WTC11 (cell line): Measurements from ENCODE around the gene MPC1.

Source experiments
- ATF1 ChIP-seq: sonication (generic); formaldehyde crosslinking; IDR thresholded peaks from 2 replicates; pipeline ENCODE4 v1.8.1; 2023; ENCODE audit warnings: mild to moderate bottlenecking, moderate library complexity, missing genetic modification reagents
- CREM ChIP-seq: sonication (generic); formaldehyde crosslinking; IDR thresholded peaks from 2 replicates; pipeline ENCODE4 v1.8.1; 2022; ENCODE audit warnings: mild to moderate bottlenecking, missing genetic modification reagents, moderate library complexity
- GABPB1 ChIP-seq: sonication (generic); formaldehyde crosslinking; IDR thresholded peaks from 2 replicates; pipeline ENCODE4 v1.8.1; 2023; ENCODE audit warnings: mild to moderate bottlenecking, missing genetic modification reagents
- GTF2I ChIP-seq: fragments of 250-450 bp; sonication (Bioruptor Pico); conservative IDR thresholded peaks from 2 replicates; pipeline ENCODE4 v1.4.0; 2021; ENCODE audit warnings: mild to moderate bottlenecking
- JAZF1 ChIP-seq: fragments of 250-450 bp; sonication (Bioruptor Pico); IDR thresholded peaks from 2 replicates; pipeline ENCODE4 v1.9.0; 2021; ENCODE audit warnings: moderate library complexity, mild to moderate bottlenecking, inconsistent platforms
- ZNF532 ChIP-seq: fragments of 250-450 bp; sonication (Bioruptor Pico); IDR thresholded peaks from 2 replicates; pipeline ENCODE4 v1.9.0; 2021; ENCODE audit warnings: mild to moderate bottlenecking, borderline replicate concordance
- TF ChIP-seq, protein P1 (sequence below): fragments of 250-450 bp; sonication (Bioruptor Pico); conservative IDR thresholded peaks from 2 replicates; pipeline ENCODE4 v1.9.0; 2021; ENCODE audit warnings: mild to moderate bottlenecking
- TF ChIP-seq, protein P2 (sequence below): fragments of 200-600 bp; IDR thresholded peaks from 2 replicates; pipeline ENCODE4 v1.8.0; 2022; ENCODE audit warnings: antibody characterized with exemption

- TF ChIP-seq ATF1 (CRISPR knock-in tag) (no peak), GTF2I (no peak), GABPB1 (CRISPR knock-in tag) (no peak), ZNF532 (CRISPR knock-in tag) (no peak), JAZF1 (CRISPR knock-in tag) (no peak), CREM (no peak)
- TF ChIP-seq, protein P1, sequence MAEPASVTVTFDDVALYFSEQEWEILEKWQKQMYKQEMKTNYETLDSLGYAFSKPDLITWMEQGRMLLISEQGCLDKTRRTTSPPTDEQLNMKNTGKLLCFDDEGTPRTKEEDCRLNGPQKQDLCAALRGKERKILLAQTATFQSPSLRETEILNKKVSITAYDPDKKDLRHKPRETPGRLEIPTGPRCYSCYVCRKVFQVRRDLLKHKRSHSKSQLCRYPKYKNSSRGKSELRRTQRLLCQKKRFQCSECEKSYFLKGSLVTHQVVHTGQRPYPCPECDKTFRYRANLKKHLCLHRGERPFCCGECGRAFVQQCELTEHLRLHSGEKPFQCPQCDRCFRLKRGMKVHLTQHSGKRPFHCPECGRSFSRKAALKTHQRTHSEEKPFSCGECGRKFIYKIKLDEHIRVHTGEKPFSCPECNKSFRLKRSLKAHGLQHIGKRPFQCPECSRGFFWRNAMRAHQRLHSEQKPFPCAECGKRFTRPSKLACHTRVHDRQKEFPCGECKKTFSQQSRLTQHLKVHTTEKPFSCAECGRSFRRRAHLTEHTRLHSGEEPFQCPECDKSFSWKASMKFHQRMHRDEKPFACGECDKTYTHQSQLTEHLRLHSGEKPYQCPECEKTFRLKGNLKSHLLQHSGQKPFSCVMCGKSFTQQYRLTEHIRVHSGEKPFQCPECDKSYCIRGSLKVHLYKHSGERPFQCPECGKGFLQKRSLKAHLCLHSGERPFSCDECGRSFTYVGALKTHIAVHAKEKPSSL, result no peak
- TF ChIP-seq, protein P2, sequence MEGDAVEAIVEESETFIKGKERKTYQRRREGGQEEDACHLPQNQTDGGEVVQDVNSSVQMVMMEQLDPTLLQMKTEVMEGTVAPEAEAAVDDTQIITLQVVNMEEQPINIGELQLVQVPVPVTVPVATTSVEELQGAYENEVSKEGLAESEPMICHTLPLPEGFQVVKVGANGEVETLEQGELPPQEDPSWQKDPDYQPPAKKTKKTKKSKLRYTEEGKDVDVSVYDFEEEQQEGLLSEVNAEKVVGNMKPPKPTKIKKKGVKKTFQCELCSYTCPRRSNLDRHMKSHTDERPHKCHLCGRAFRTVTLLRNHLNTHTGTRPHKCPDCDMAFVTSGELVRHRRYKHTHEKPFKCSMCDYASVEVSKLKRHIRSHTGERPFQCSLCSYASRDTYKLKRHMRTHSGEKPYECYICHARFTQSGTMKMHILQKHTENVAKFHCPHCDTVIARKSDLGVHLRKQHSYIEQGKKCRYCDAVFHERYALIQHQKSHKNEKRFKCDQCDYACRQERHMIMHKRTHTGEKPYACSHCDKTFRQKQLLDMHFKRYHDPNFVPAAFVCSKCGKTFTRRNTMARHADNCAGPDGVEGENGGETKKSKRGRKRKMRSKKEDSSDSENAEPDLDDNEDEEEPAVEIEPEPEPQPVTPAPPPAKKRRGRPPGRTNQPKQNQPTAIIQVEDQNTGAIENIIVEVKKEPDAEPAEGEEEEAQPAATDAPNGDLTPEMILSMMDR, result no peak
Observed at GRCh38 chr6:166397849-166398248, 15.1 kb upstream of the MPC1 start.
